ENCODE data around the gene MRPL54.

- TF ChIP-seq, protein P1, sequence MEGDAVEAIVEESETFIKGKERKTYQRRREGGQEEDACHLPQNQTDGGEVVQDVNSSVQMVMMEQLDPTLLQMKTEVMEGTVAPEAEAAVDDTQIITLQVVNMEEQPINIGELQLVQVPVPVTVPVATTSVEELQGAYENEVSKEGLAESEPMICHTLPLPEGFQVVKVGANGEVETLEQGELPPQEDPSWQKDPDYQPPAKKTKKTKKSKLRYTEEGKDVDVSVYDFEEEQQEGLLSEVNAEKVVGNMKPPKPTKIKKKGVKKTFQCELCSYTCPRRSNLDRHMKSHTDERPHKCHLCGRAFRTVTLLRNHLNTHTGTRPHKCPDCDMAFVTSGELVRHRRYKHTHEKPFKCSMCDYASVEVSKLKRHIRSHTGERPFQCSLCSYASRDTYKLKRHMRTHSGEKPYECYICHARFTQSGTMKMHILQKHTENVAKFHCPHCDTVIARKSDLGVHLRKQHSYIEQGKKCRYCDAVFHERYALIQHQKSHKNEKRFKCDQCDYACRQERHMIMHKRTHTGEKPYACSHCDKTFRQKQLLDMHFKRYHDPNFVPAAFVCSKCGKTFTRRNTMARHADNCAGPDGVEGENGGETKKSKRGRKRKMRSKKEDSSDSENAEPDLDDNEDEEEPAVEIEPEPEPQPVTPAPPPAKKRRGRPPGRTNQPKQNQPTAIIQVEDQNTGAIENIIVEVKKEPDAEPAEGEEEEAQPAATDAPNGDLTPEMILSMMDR (IDR thresholded peaks at IDR 0.05; ENCODE audit: low read depth, low read length): no peak
- TF ChIP-seq EZH2phosphoT487 (IDR thresholded peaks at IDR 0.05; ENCODE audit: low read depth): no peak
Observed at GRCh38 chr19:3722443-3723109, 39.9 kb upstream of the MRPL54 start.
